Upper lobe of left lung (tissue), 4 donors: ENCODE data around the gene HSPBP1.

Source experiments
- CTCF ChIP-seq, 6 experiments: fragments of 450-650 bp in 4 of 6; fragments of 200-600 bp in 2 of 6; sonication (generic) in 2 of 6; IDR thresholded peaks; one replicate each; pipeline ENCODE4 v1.5.1; 2016 to 2019; ENCODE audit warnings: antibody characterized with exemption in 6 of 6
- EP300 ChIP-seq, 4 donors: sonication (generic); formaldehyde crosslinking; IDR thresholded peaks; one replicate each; pipeline ENCODE4 v1.5.1; 2017; ENCODE audit warnings: antibody characterized with exemption in 4 of 4, control low read depth in 2 of 4
- POLR2A ChIP-seq, 4 donors: fragments of 450-650 bp; IDR thresholded peaks; one replicate each; pipeline ENCODE4 v1.5.1; 2016 to 2017; ENCODE audit warnings: antibody characterized with exemption in 4 of 4, mild to moderate bottlenecking in 2 of 4
- POLR2AphosphoS5 ChIP-seq, 2 donors: sonication (generic); formaldehyde crosslinking; IDR thresholded peaks; one replicate each; pipeline ENCODE4 v1.5.1; 2017; ENCODE audit warnings: antibody characterized with exemption in 2 of 2

GRCh38 chr19:55275851-55276719 lies 3.8 kb downstream of the HSPBP1 start:
- TF ChIP-seq CTCF (IDR thresholded peaks at IDR 0.05) (no peak), EP300 (IDR thresholded peaks at IDR 0.05) (no peak), POLR2A (IDR thresholded peaks at IDR 0.05) (no peak), POLR2AphosphoS5 (IDR thresholded peaks at IDR 0.05) (no peak)
